Measurements from ENCODE around the gene CAPZA3. TPM values are rescaled to one million over a fixed set of nuclear protein-coding genes. Genes with fewer than 3 reads are reported as not detected.
"Not testable (repeated sequence)": the region's sequence is repeated elsewhere in the genome, so short reads cannot be mapped to it uniquely, and the experiment has no call there.

The CAPZA3 gene
- total RNA-seq, 1 donor from 2014 or later: not detected

GRCh38 chr12:18752280-18752920 lies 14.5 kb downstream of the CAPZA3 start:
- peak; percentile 18 for DNase-seq
- H3K27ac Mint-ChIP-seq (ENCODE audit: unreplicated experiment): no peak overlapping the region
- H3K4me1 Mint-ChIP-seq (ENCODE audit: low read depth, unreplicated experiment): peaks cover 36% of the 10 kb centered on the region
- H3K9me3 Mint-ChIP-seq (ENCODE audit: unreplicated experiment): peaks cover 2% of the 10 kb centered on the region
- no peak for TF ChIP-seq CTCF (IDR thresholded peaks at IDR 0.05; ENCODE audit: partially characterized antibody, unreplicated experiment)
- H3K4me3 Mint-ChIP-seq (ENCODE audit: unreplicated experiment): peak overlapping the region; percentile 43
- H3K27me3 Mint-ChIP-seq (ENCODE audit: unreplicated experiment): no peaks in the 10 kb centered on the region
- no peaks in the 10 kb centered on the region for H3K36me3 Mint-ChIP-seq (ENCODE audit: unreplicated experiment)

- Mint-ChIP-seq H3K4me1 (ENCODE audit: low read depth, unreplicated experiment) (peaks cover 36% of the 10 kb centered on the region), H3K27me3 (ENCODE audit: unreplicated experiment) (no peaks in the 10 kb centered on the region), H3K4me3 (ENCODE audit: unreplicated experiment) (peak overlapping the region; percentile 47), H3K27ac (ENCODE audit: unreplicated experiment) (peak overlapping the region; percentile 33), H3K9me3 (ENCODE audit: unreplicated experiment) (peaks cover 2% of the 10 kb centered on the region), H3K36me3 (ENCODE audit: unreplicated experiment) (no peaks in the 10 kb centered on the region)
- DNase-seq: no peak
- no peak for TF ChIP-seq CTCF (IDR thresholded peaks at IDR 0.05; ENCODE audit: partially characterized antibody, unreplicated experiment)
These were observed 15.0 kb downstream of the CAPZA3 start for GRCh38 chr12:18752947-18753346.

- H3K4me1 Mint-ChIP-seq (ENCODE audit: low read depth, unreplicated experiment): peaks cover 36% of the 10 kb centered on the region
- TF ChIP-seq CTCF (IDR thresholded peaks at IDR 0.05; ENCODE audit: partially characterized antibody, unreplicated experiment): no peak
These were observed 15.7 kb downstream of the CAPZA3 start for GRCh38 chr12:18753481-18754123.

GRCh38 chr12:18754124-18754707 lies 16.3 kb downstream of the CAPZA3 start:
- no peak for TF ChIP-seq CTCF (IDR thresholded peaks at IDR 0.05; ENCODE audit: partially characterized antibody, unreplicated experiment)
- H3K36me3 Mint-ChIP-seq (ENCODE audit: unreplicated experiment): no peaks in the 10 kb centered on the region
- H3K27ac Mint-ChIP-seq (ENCODE audit: unreplicated experiment): peak overlapping the region; percentile 68
- peaks cover 36% of the 10 kb centered on the region for H3K4me1 Mint-ChIP-seq (ENCODE audit: low read depth, unreplicated experiment)
- DNase-seq: no peak
- H3K9me3 Mint-ChIP-seq (ENCODE audit: unreplicated experiment): peaks cover 1% of the 10 kb centered on the region
- no peaks in the 10 kb centered on the region for H3K27me3 Mint-ChIP-seq (ENCODE audit: unreplicated experiment)
- no peak overlapping the region for H3K4me3 Mint-ChIP-seq (ENCODE audit: unreplicated experiment)

More at GRCh38 chr12:18753481-18754123, 15.7 kb downstream of the CAPZA3 start:
- Mint-ChIP-seq H3K36me3 (ENCODE audit: unreplicated experiment) (no peaks in the 10 kb centered on the region), H3K27ac (ENCODE audit: unreplicated experiment) (peak overlapping the region; percentile 68), H3K27me3 (ENCODE audit: unreplicated experiment) (no peaks in the 10 kb centered on the region), H3K4me3 (ENCODE audit: unreplicated experiment) (peak overlapping the region; percentile 47), H3K9me3 (ENCODE audit: unreplicated experiment) (peaks cover 2% of the 10 kb centered on the region)
- DNase-seq: peak; percentile 20

GRCh38 chr12:18755341-18755740 lies 17.4 kb downstream of the CAPZA3 start:
- no peak for TF ChIP-seq CTCF (IDR thresholded peaks at IDR 0.05; ENCODE audit: partially characterized antibody, unreplicated experiment)
- H3K27me3 Mint-ChIP-seq (ENCODE audit: unreplicated experiment): no peaks in the 10 kb centered on the region
- no peak for DNase-seq
- peaks cover 25% of the 10 kb centered on the region for H3K4me1 Mint-ChIP-seq (ENCODE audit: low read depth, unreplicated experiment)
- no peak overlapping the region for H3K27ac Mint-ChIP-seq (ENCODE audit: unreplicated experiment)
- no peaks in the 10 kb centered on the region for H3K9me3 Mint-ChIP-seq (ENCODE audit: unreplicated experiment)
- no peak overlapping the region for H3K4me3 Mint-ChIP-seq (ENCODE audit: unreplicated experiment)
- no peaks in the 10 kb centered on the region for H3K36me3 Mint-ChIP-seq (ENCODE audit: unreplicated experiment)

GRCh38 chr12:18766479-18766878 lies 28.6 kb downstream of the CAPZA3 start:
- peaks cover 28% of the 10 kb centered on the region for H3K36me3 Mint-ChIP-seq (ENCODE audit: unreplicated experiment)
- H3K27me3 Mint-ChIP-seq (ENCODE audit: unreplicated experiment); H3K4me1 Mint-ChIP-seq (ENCODE audit: low read depth, unreplicated experiment); H3K27ac Mint-ChIP-seq (ENCODE audit: unreplicated experiment); H3K4me3 Mint-ChIP-seq (ENCODE audit: unreplicated experiment); DNase-seq; H3K9me3 Mint-ChIP-seq (ENCODE audit: unreplicated experiment): not testable (repeated sequence)

Measured in glutamatergic neuron (in vitro differentiated cells).